ENCODE measurements around the gene FRMD6.
"Not testable (repeated sequence)": the region's sequence is repeated elsewhere in the genome, so short reads cannot be mapped to it uniquely, and the experiment has no call there.

- TF ChIP-seq CTCF, POLR2A (IDR thresholded peaks at IDR 0.05): not testable (repeated sequence)
Observed at GRCh38 chr14:51769261-51769660, 117.6 kb downstream of the FRMD6 start.
